AG04450 (cell line): ENCODE results near the gene AUTS2. TPM values are rescaled to one million over a fixed set of nuclear protein-coding genes. Genes with fewer than 3 reads are reported as not detected.

Source experiments
- CTCF ChIA-PET: fragments of 300-600, 350-600 bp; formaldehyde crosslinking; extraction: SDS; loops from one replicate; lab custom pipeline; 2022; ENCODE audit warnings: antibody characterized with exemption, inconsistent platforms; lab: Charles Lee
- POLR2A ChIA-PET: fragments of 350-600 bp; formaldehyde crosslinking; extraction: SDS; loops from one replicate; lab custom pipeline; 2021; ENCODE audit warnings: antibody characterized with exemption, inconsistent platforms; lab: Yijun Ruan, JAX
- DNase-seq: peaks from one replicate; pipeline ENCODE4 v3.0.0-alpha.2; 2011; ENCODE audit warnings: low read depth, low spot score
- H3K27ac ChIP-seq: one replicate; pipeline ENCODE4 v1.5.1; 2012; ENCODE audit warnings: low read depth, low read length, control low read depth
- H3K27me3 ChIP-seq: one replicate; pipeline ENCODE4 v1.6.0; 2012; ENCODE audit warnings: low read length; ENCODE audit not compliant: control insufficient read depth, insufficient read depth
- H3K4me3 ChIP-seq: 2 replicates; pipeline ENCODE4 v1.5.1; 2011; ENCODE audit warnings: mild to moderate bottlenecking, low read depth, low read length, control low read depth
- H3K9me3 ChIP-seq: 2 replicates; pipeline ENCODE4 v1.5.1; 2012; ENCODE audit warnings: low read length; ENCODE audit not compliant: control insufficient read depth, insufficient read depth
- polyA plus RNA-seq: library from polyadenylated mRNA; depleted of rRNA; stranded (reverse); fragments of >200 nt; gene quantifications from 2 replicates; pipeline ENCODE4 v1.2.3, GENCODE V29; 2011
- TF ChIP-seq, protein P1 (sequence below): IDR thresholded peaks from 2 replicates; pipeline ENCODE4 v1.5.1; 2011; ENCODE audit warnings: low read depth, low read length, control low read depth, inconsistent platforms

Gene AUTS2
- polyA plus RNA-seq, 1 experiment, result 1.5 TPM

DNA sequence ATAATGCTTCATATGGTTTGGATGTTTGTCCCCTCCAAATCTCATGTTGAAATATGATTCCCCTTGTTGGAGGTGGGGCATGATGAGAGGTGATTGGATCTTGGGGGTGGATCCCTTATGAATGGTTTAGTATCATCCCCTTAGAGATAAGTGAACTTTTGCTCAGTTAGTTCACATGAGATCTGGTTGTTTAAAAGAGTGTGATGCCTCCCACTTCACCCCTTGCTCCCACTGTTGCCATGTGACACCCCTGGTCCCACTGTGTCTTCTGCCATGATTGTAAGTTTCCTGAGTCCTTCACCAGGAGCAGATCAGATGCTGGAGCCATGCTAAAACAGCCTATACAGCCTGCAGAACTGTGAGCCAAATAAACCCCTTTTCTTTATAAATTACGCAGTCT, 13.1 kb upstream of the AUTS2 start:
- TF ChIP-seq, protein P1, sequence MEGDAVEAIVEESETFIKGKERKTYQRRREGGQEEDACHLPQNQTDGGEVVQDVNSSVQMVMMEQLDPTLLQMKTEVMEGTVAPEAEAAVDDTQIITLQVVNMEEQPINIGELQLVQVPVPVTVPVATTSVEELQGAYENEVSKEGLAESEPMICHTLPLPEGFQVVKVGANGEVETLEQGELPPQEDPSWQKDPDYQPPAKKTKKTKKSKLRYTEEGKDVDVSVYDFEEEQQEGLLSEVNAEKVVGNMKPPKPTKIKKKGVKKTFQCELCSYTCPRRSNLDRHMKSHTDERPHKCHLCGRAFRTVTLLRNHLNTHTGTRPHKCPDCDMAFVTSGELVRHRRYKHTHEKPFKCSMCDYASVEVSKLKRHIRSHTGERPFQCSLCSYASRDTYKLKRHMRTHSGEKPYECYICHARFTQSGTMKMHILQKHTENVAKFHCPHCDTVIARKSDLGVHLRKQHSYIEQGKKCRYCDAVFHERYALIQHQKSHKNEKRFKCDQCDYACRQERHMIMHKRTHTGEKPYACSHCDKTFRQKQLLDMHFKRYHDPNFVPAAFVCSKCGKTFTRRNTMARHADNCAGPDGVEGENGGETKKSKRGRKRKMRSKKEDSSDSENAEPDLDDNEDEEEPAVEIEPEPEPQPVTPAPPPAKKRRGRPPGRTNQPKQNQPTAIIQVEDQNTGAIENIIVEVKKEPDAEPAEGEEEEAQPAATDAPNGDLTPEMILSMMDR, result no peak
- Histone ChIP-seq H3K27ac (no peak overlapping the region), H3K9me3 (no peaks in the 10 kb centered on the region), H3K4me3 (no peak overlapping the region), H3K27me3 (no peaks in the 10 kb centered on the region)
- CTCF ChIA-PET, result no interaction called here
- no peak for DNase-seq
- POLR2A ChIA-PET, result no interaction called here

DNA sequence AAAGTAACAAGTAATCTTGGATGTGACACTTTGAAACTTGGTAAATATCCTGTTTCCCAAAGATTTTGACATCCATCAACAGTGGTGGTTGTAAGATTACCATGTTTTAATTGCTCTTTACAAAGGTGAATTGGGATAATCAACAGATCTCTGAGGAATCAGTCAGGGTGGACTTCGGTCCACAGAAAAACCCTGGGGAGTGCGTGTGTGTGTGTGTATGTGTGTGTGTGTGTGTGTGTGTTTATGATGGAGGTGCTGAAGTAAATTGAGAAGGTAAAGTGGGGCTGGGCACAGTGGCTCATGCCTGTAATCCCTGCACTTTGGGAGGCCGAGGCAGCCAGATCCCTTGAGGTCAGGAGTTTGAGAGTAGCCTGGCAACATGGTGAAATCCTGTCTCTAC, 12.0 kb upstream of the AUTS2 start:
- ChIA-PET CTCF (no interaction called here), POLR2A (no interaction called here)
- H3K27me3 ChIP-seq, result no peaks in the 10 kb centered on the region
- H3K27ac ChIP-seq, result no peak overlapping the region
- no peaks in the 10 kb centered on the region for H3K9me3 ChIP-seq
- H3K4me3 ChIP-seq, result no peak overlapping the region
- DNase-seq, result no peak
- TF ChIP-seq, protein P1, result no peak

DNA sequence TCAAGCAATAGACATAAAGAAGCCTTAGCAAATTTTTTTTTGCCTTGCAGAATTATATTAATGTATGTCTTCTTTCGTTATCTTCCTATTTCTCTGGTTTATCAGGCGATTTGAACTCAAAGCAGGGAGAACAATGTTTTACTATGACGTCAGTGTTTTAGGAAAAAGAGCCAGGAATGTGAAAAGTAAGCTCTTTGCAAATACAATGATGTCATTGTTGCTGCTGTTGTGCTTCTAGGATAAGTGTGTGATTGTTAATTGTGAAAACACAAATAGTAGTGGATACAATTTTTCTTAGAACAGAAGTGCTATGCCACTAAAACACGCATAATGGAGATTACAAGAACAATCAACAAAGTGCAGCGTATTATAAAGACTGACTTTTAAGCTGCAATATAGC, 9.5 kb upstream of the AUTS2 start:
- POLR2A ChIA-PET, result no interaction called here
- Histone ChIP-seq H3K9me3 (no peaks in the 10 kb centered on the region), H3K27me3 (no peaks in the 10 kb centered on the region), H3K4me3 (no peak overlapping the region), H3K27ac (no peak overlapping the region)
- CTCF ChIA-PET, result no interaction called here
- TF ChIP-seq, protein P1, result no peak
- DNase-seq, result no peak

DNA sequence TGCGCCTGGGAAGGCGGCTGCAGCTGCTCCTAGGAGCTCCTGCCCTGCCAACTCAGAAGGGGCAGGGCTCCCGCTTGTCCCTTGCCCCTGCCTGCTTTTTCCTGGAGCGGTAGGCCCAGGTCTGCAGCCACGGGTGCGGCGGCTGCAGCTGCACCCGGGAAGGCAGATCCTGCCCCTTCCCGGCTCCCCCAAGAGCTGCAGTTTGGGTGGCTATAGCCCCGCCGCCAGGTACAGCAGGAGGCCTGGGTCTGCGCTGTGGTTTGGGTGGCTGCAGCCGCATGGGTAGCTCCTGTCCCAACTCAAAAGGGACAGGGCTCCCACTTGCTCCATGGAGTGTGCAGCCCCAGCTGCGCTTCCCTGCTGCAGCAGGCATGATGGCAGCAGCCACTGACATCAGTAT, 6.5 kb upstream of the AUTS2 start:
- DNase-seq, result no peak
- H3K27me3 ChIP-seq, result no peaks in the 10 kb centered on the region
- TF ChIP-seq, protein P1, result no peak
- no peak overlapping the region for H3K27ac ChIP-seq
- H3K4me3 ChIP-seq, result no peak overlapping the region
- H3K9me3 ChIP-seq, result no peaks in the 10 kb centered on the region
- CTCF ChIA-PET, result no interaction called here
- POLR2A ChIA-PET, result no interaction called here

DNA sequence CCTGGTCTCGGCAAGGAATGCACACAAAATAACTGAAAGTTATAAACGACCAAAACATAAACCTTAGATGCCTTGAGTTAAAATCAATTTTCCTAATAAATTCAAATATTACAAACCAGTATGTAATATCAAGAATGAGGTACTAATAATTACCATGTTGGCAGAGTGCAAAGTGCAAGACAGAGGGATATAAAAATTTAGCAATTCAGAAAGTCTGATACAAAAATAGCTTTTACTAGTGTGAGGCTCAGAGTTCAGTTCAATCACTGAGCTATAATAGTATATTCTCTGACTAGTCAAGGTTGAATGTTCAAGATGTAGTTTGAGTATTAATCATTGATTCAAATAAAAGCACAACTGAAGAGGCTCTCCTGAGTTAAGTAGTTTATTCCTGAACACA, 4.8 kb upstream of the AUTS2 start:
- ChIA-PET POLR2A (no interaction called here), CTCF (no interaction called here)
- Histone ChIP-seq H3K9me3 (no peaks in the 10 kb centered on the region; the same call in 1 of the 2 replicates), H3K27ac (no peak overlapping the region), H3K27me3 (peaks cover under 1% of the 10 kb centered on the region), H3K4me3 (no peak overlapping the region)
- TF ChIP-seq, protein P1, result no peak
- no peak for DNase-seq
